PC-3 (cell line): ENCODE measurements around the gene HOXD12.

ENCODE experiments used
- CTCF ChIP-seq: fragments of 300-600 bp; sonication (generic); conservative IDR thresholded peaks from 2 replicates; pipeline ENCODE4 v1.5.1; 2017; ENCODE audit warnings: antibody characterized with exemption, low read depth, mild to moderate bottlenecking, low read length
- EZH2 ChIP-seq: fragments of 300-600 bp; sonication (generic); IDR thresholded peaks from one replicate; pipeline ENCODE4 v1.6.1; 2017; ENCODE audit warnings: antibody characterized with exemption, mild to moderate bottlenecking, low read length; ENCODE audit not compliant: unreplicated experiment

DNA sequence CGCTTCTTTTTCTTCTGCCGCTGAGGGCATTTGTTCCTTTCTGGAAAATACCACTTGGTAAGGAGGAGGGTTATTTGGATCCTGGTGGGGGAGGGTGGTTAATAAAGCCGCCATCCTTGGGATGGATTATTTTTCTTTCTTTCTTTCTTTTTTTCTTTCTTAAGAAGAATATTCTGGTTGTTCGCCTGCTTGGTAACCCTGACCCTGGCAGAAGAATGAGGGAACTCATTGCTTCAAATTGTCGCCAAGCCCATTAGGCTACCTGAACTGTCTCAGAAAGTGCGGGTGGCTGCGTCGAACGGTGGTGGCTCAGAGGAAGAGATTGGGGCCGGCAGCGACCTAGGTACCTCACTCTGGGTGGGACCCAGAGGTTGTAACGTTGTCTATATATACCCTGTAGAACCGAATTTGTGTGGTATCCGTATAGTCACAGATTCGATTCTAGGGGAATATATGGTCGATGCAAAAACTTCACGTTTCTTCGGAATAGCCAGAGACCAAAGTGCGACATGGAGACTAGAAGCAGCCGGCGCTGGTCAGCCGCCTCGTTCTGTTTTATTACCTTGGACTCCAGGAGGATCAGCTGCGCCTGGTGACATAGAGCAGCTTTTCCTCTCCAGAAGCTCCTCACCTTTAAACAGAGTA, 50.5 kb downstream of the HOXD12 start:
- no peak for TF ChIP-seq CTCF
- TF ChIP-seq EZH2, result no peak
